Calu3 (cell line): Measurements from ENCODE around the gene TRIM50. TPM values are rescaled to one million over a fixed set of nuclear protein-coding genes. Genes with fewer than 3 reads are reported as not detected.

Experiments used
- BruUV-seq: library from RNA; stranded (reverse); fragments of 400-500 nt; replicated peaks from 2 replicates; lab custom pipeline; 2021; lab: Mats Ljungman, UMichigan
- CTCF ChIA-PET: fragments of 300-600 bp; sonication (Branson Sonifier 250); formaldehyde crosslinking; loops from one replicate; lab custom pipeline; 2022; ENCODE audit warnings: antibody characterized with exemption; lab: Charles Lee
- DNase-seq: peaks from one replicate; pipeline ENCODE4 v3.0.0; 2022
- H3K27ac Mint-ChIP-seq: one replicate; pipeline ENCODE4 v1.8.0; 2022; ENCODE audit warnings: mixed read lengths; ENCODE audit not compliant: unreplicated experiment
- H3K27me3 Mint-ChIP-seq: one replicate; pipeline ENCODE4 v1.8.0; 2022; ENCODE audit warnings: mixed read lengths; ENCODE audit not compliant: unreplicated experiment
- H3K36me3 Mint-ChIP-seq: one replicate; pipeline ENCODE4 v1.8.0; 2022; ENCODE audit warnings: mild to moderate bottlenecking, moderate library complexity, mixed read lengths; ENCODE audit not compliant: insufficient read depth, unreplicated experiment
- H3K4me1 Mint-ChIP-seq: one replicate; pipeline ENCODE4 v1.8.0; 2022; ENCODE audit warnings: mild to moderate bottlenecking, low read depth, mixed read lengths; ENCODE audit not compliant: unreplicated experiment
- H3K4me3 Mint-ChIP-seq: one replicate; pipeline ENCODE4 v1.8.0; 2022; ENCODE audit warnings: mild to moderate bottlenecking, low read depth, moderate library complexity, mixed read lengths; ENCODE audit not compliant: unreplicated experiment
- H3K9me3 Mint-ChIP-seq: one replicate; pipeline ENCODE4 v1.8.0; 2022; ENCODE audit warnings: low read depth, mixed read lengths; ENCODE audit not compliant: unreplicated experiment
- intact Hi-C: fragments of 100-400 bp; cut with micrococcal nuclease; formaldehyde crosslinking; loops from one replicate; pipeline ENCODE4 v1.10.0; 2022; ENCODE audit not compliant: unreplicated experiment
- total RNA-seq: library from RNA; stranded (reverse); gene quantifications from 2 replicates; pipeline ENCODE4 v1.2.3, GENCODE V29; 2022
- TF ChIP-seq, protein P1 (sequence below): fragments of 200-600 bp; IDR thresholded peaks from one replicate; pipeline ENCODE4 v1.8.0; 2022; ENCODE audit warnings: antibody characterized with exemption; ENCODE audit not compliant: unreplicated experiment

Gene TRIM50
- total RNA-seq, 1 experiment from 2014 or later: not detected

DNA sequence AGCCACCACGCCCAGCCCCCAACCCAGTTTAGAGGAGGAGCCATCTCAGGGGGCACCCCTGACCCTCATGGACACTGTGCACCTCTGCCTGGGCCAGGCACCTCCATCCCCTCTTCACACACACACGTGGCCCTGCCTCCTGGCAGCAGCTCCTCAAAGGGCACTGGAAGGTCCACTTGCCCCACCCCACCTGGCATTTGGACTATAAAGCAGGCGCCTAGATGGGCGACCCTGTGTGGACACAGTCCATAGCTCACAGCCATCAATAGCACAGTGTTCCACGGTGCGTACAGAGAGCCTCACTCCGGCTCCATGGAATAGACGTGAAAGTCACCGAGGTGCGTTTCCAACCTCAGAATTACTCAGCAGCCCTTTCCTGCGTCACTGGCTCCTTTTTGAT, 41.1 kb upstream of the TRIM50 start:
- Mint-ChIP-seq H3K4me3 (no peak overlapping the region), H3K36me3 (no peaks in the 10 kb centered on the region), H3K27me3 (peaks cover 13% of the 10 kb centered on the region), H3K4me1 (no peaks in the 10 kb centered on the region), H3K9me3 (no peaks in the 10 kb centered on the region), H3K27ac (no peak overlapping the region)
- BruUV-seq: no TSS peak
- TF ChIP-seq, protein P1, sequence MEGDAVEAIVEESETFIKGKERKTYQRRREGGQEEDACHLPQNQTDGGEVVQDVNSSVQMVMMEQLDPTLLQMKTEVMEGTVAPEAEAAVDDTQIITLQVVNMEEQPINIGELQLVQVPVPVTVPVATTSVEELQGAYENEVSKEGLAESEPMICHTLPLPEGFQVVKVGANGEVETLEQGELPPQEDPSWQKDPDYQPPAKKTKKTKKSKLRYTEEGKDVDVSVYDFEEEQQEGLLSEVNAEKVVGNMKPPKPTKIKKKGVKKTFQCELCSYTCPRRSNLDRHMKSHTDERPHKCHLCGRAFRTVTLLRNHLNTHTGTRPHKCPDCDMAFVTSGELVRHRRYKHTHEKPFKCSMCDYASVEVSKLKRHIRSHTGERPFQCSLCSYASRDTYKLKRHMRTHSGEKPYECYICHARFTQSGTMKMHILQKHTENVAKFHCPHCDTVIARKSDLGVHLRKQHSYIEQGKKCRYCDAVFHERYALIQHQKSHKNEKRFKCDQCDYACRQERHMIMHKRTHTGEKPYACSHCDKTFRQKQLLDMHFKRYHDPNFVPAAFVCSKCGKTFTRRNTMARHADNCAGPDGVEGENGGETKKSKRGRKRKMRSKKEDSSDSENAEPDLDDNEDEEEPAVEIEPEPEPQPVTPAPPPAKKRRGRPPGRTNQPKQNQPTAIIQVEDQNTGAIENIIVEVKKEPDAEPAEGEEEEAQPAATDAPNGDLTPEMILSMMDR: no peak
- CTCF ChIA-PET: interaction anchor here (0.5 kb wide), 1 partner anchor 32 kb away, joined by 4 read pairs; no protein-coding TSS in a partner anchor
- DNase-seq: no peak
- intact Hi-C loops: no loop called here

GRCh38 chr7:73366990-73367389, 39.1 kb upstream of the TRIM50 start:
- TF ChIP-seq, protein P1: no peak
- Mint-ChIP-seq H3K36me3 (no peaks in the 10 kb centered on the region), H3K9me3 (no peaks in the 10 kb centered on the region), H3K4me3 (no peak overlapping the region), H3K27me3 (peaks cover 24% of the 10 kb centered on the region), H3K27ac (no peak overlapping the region), H3K4me1 (no peaks in the 10 kb centered on the region)
- BruUV-seq: no TSS peak
- intact Hi-C loops: no loop called here
- CTCF ChIA-PET: no interaction called here
- no peak for DNase-seq

DNA sequence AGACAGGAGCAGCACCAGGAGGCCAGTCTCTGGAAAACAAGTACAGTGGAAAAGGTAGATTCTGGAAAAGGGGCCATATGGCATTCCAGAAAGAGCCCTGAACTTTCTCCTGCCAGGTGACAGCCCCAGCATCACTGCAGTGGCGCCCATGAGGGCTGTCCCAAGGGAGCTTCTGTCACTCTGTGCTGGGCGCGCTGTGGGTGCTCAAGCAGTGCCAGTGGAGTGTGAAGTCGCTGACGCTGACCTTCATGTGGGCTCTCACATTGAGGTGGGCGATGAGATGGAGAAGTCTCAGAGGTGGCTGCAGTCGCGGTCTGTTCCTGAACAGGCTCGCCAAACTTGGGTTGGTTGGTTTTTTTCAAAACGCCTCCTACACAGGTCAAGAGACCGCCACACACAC, 38.2 kb upstream of the TRIM50 start:
- no peak for DNase-seq
- TF ChIP-seq, protein P1: no peak
- CTCF ChIA-PET: no interaction called here
- Mint-ChIP-seq H3K4me3 (no peak overlapping the region), H3K4me1 (no peaks in the 10 kb centered on the region), H3K9me3 (no peaks in the 10 kb centered on the region), H3K27ac (no peak overlapping the region), H3K36me3 (no peaks in the 10 kb centered on the region), H3K27me3 (peaks cover 24% of the 10 kb centered on the region)
- intact Hi-C loops: no loop called here
- no TSS peak for BruUV-seq

- Mint-ChIP-seq H3K36me3 (no peaks in the 10 kb centered on the region), H3K4me3 (no peak overlapping the region), H3K27ac (no peak overlapping the region), H3K9me3 (no peaks in the 10 kb centered on the region), H3K4me1 (peaks cover 6% of the 10 kb centered on the region), H3K27me3 (peaks cover 24% of the 10 kb centered on the region)
- DNase-seq: no peak
- CTCF ChIA-PET: no interaction called here
- BruUV-seq: no TSS peak
- TF ChIP-seq, protein P1: no peak
- intact Hi-C loops: no loop called here
Observed at GRCh38 chr7:73364006-73364728, 36.3 kb upstream of the TRIM50 start.
